ENCODE measurements around the gene LRTM2.

GRCh38 chr12:1878695-1879094 is 58.3 kb downstream of the LRTM2 start:
- TF ChIP-seq CTCF (conservative IDR thresholded peaks at IDR 0.05 in 1 of 2, IDR thresholded peaks at IDR 0.05 in 1 of 2; ENCODE audit: extremely low read depth in 1 of 2, insufficient read depth in 1 of 2, low read depth in 1 of 2, low read length in 2 of 2) (no peak), EZH2 (IDR thresholded peaks at IDR 0.05; ENCODE audit: borderline replicate concordance, low read length) (no peak)

Data from mammary epithelial cell (primary cell).